HepG2 (cell line): ENCODE measurements around the gene SENP5. TPM values are rescaled to one million over a fixed set of nuclear protein-coding genes. Genes with fewer than 3 reads are reported as not detected.

Experiments
- CCAR2 ChIP-seq: fragments of 200-400 bp; formaldehyde crosslinking; optimal IDR thresholded peaks from 2 replicates; pipeline ENCODE3; 2018; ENCODE audit warnings: low read depth, mild to moderate bottlenecking, low read length, moderate library complexity
- ELF4 ChIP-seq: sonication (generic); formaldehyde crosslinking; IDR thresholded peaks from 2 replicates; pipeline ENCODE4 v1.5.0; 2020; ENCODE audit warnings: missing genetic modification reagents, mild to moderate bottlenecking, moderate library complexity, borderline replicate concordance
- ERF ChIP-seq: IDR thresholded peaks from 2 replicates; pipeline ENCODE4 v1.6.1; 2018; ENCODE audit warnings: missing biosample characterization, missing genetic modification reagents
- FOSL2 ChIP-seq: sonication (generic); formaldehyde crosslinking; IDR thresholded peaks from 2 replicates; pipeline ENCODE4 v1.4.0; 2020; ENCODE audit warnings: missing genetic modification reagents
- GZF1 ChIP-seq: sonication (generic); formaldehyde crosslinking; IDR thresholded peaks from 2 replicates; pipeline ENCODE4 v1.5.1; 2020; ENCODE audit warnings: mild to moderate bottlenecking, missing genetic modification reagents
- HDAC1 ChIP-seq: sonication (generic); formaldehyde crosslinking; IDR thresholded peaks from 2 replicates; pipeline ENCODE4 v1.5.1; 2020; ENCODE audit warnings: mild to moderate bottlenecking, missing genetic modification reagents
- HNRNPLL ChIP-seq: fragments of 200-400 bp; formaldehyde crosslinking; IDR thresholded peaks from 2 replicates; pipeline ENCODE4 v1.6.1; 2017; ENCODE audit warnings: mild to moderate bottlenecking, low read depth, low read length; ENCODE audit not compliant: poor library complexity, severe bottlenecking
- HOXA7 ChIP-seq: sonication (generic); formaldehyde crosslinking; IDR thresholded peaks from 2 replicates; pipeline ENCODE4 v1.8.1; 2022; ENCODE audit warnings: mild to moderate bottlenecking, missing genetic modification reagents, moderate library complexity
- JDP2 ChIP-seq: sonication (generic); formaldehyde crosslinking; IDR thresholded peaks from 2 replicates; pipeline ENCODE4 v1.8.1; 2022; ENCODE audit warnings: missing genetic modification reagents, borderline replicate concordance
- MAZ ChIP-seq, 2 experiments: sonication (generic) in 1 of 2; formaldehyde crosslinking in 1 of 2; IDR thresholded peaks; 2 replicates each; pipeline versions ENCODE4 v1.5.0 to v1.6.1; 2012 to 2020; ENCODE audit warnings: low read depth in 2 of 2, mild to moderate bottlenecking in 2 of 2, borderline replicate concordance in 1 of 2, improper control_type of control experiment in 1 of 2, low read length in 1 of 2, missing genetic modification reagents in 1 of 2, moderate library complexity in 1 of 2
- NFRKB ChIP-seq: fragments of 450-650 bp; IDR thresholded peaks from 2 replicates; pipeline ENCODE4 v1.6.1; 2017
- PHF20 ChIP-seq: sonication (generic); formaldehyde crosslinking; IDR thresholded peaks from 2 replicates; pipeline ENCODE4 v1.5.0; 2020; ENCODE audit warnings: mild to moderate bottlenecking, missing genetic modification reagents
- POGZ ChIP-seq: sonication (generic); formaldehyde crosslinking; IDR thresholded peaks from 2 replicates; pipeline ENCODE4 v1.4.0; 2020; ENCODE audit warnings: mild to moderate bottlenecking, missing genetic modification reagents
- POLR2G ChIP-seq: fragments of 200-400 bp; formaldehyde crosslinking; IDR thresholded peaks from 2 replicates; pipeline ENCODE4 v1.6.1; 2018; ENCODE audit warnings: mild to moderate bottlenecking, low read depth, low read length, moderate library complexity
- SKI ChIP-seq: fragments of 450-650 bp; IDR thresholded peaks from one replicate; pipeline ENCODE4 v1.6.1; 2018; ENCODE audit warnings: mild to moderate bottlenecking; ENCODE audit not compliant: partially characterized antibody
- TBX3 ChIP-seq: fragments of 450-650 bp; IDR thresholded peaks from 2 replicates; pipeline ENCODE4 v1.6.1; 2017; ENCODE audit warnings: antibody characterized with exemption, mild to moderate bottlenecking, inconsistent platforms, borderline replicate concordance
- TOE1 ChIP-seq: sonication (generic); formaldehyde crosslinking; IDR thresholded peaks from 2 replicates; pipeline ENCODE4 v1.4.0; 2020; ENCODE audit warnings: mild to moderate bottlenecking, missing genetic modification reagents
- TOPORS ChIP-seq: sonication (generic); formaldehyde crosslinking; IDR thresholded peaks from 2 replicates; pipeline ENCODE4 v1.8.0; 2023; ENCODE audit warnings: mild to moderate bottlenecking, missing genetic modification reagents
- WIZ ChIP-seq: sonication (generic); formaldehyde crosslinking; IDR thresholded peaks from 2 replicates; pipeline ENCODE4 v1.5.1; 2020; ENCODE audit warnings: mild to moderate bottlenecking, missing genetic modification reagents
- ZFX ChIP-seq: sonication (generic); formaldehyde crosslinking; IDR thresholded peaks from 2 replicates; pipeline ENCODE4 v1.4.0; 2020; ENCODE audit warnings: mild to moderate bottlenecking, low read depth, missing genetic modification reagents, moderate library complexity
- ZNF121 ChIP-seq: sonication (generic); formaldehyde crosslinking; IDR thresholded peaks from 2 replicates; pipeline ENCODE4 v1.5.0; 2020; ENCODE audit warnings: mild to moderate bottlenecking, missing genetic modification reagents
- ZNF468 ChIP-seq: sonication (generic); formaldehyde crosslinking; IDR thresholded peaks from 2 replicates; pipeline ENCODE4 v1.8.0; 2022; ENCODE audit warnings: mild to moderate bottlenecking, moderate library complexity, missing genetic modification reagents
- ZNF572 ChIP-seq: sonication (generic); formaldehyde crosslinking; IDR thresholded peaks from 2 replicates; pipeline ENCODE4 v1.5.1; 2020; ENCODE audit warnings: mild to moderate bottlenecking, missing genetic modification reagents
- ZNF782 ChIP-seq: sonication (generic); formaldehyde crosslinking; IDR thresholded peaks from 2 replicates; pipeline ENCODE4 v1.4.0; 2020; ENCODE audit warnings: missing genetic modification reagents, mild to moderate bottlenecking, borderline replicate concordance
- ZNF792 ChIP-seq: IDR thresholded peaks from 2 replicates; pipeline ENCODE4 v1.6.1; 2016
- ZNF879 ChIP-seq: sonication (generic); formaldehyde crosslinking; IDR thresholded peaks from 2 replicates; pipeline ENCODE4 v1.8.1; 2023; ENCODE audit warnings: missing genetic modification reagents
- polyA plus RNA-seq, 8 experiments: library from polyadenylated mRNA; depleted of rRNA in 3 of 8; stranded (reverse) in 7 of 8; unstranded in 1 of 8; fragments of >200 nt; fragmentation: Illumina TruSeq in 4 of 8; extraction: Trizol in 4 of 8; gene quantifications; 2 replicates each; pipeline versions ENCODE4 v1.2.1 to v1.2.3, GENCODE V29; 2011 to 2016; ENCODE audit warnings: low read depth in 4 of 8, missing spikeins in 1 of 8, mixed read lengths in 1 of 8; ENCODE audit not compliant: insufficient read depth in 1 of 8
- total RNA-seq, 5 experiments: library from RNA; depleted of rRNA; stranded (reverse); fragments of >200 nt; fragmentation: Illumina TruSeq; extraction: Trizol; gene quantifications; 2 replicates each; pipeline ENCODE4 v1.2.3, GENCODE V29; 2016; ENCODE audit warnings: low read depth in 1 of 5
- TF ChIP-seq, protein P1 (sequence below): sonication (generic); formaldehyde crosslinking; IDR thresholded peaks from 2 replicates; pipeline ENCODE4 v1.5.1; 2020; ENCODE audit warnings: missing genetic modification reagents, mild to moderate bottlenecking, borderline replicate concordance
- TF ChIP-seq, protein P2 (sequence below): sonication (generic); IDR thresholded peaks from 2 replicates; pipeline ENCODE4 v1.6.1; 2016; ENCODE audit warnings: low read depth, borderline replicate concordance
- TF ChIP-seq, protein P3 (sequence below): sonication (generic); formaldehyde crosslinking; conservative IDR thresholded peaks from 2 replicates; pipeline ENCODE4 v1.8.1; 2023; ENCODE audit warnings: missing genetic modification reagents

The SENP5 gene
- total and polyA plus RNA-seq, 2 of the 13 experiments (the other 11 are each of a cell fraction or from before 2014, with no cell fraction given): 17.6 to 30.9 TPM

DNA sequence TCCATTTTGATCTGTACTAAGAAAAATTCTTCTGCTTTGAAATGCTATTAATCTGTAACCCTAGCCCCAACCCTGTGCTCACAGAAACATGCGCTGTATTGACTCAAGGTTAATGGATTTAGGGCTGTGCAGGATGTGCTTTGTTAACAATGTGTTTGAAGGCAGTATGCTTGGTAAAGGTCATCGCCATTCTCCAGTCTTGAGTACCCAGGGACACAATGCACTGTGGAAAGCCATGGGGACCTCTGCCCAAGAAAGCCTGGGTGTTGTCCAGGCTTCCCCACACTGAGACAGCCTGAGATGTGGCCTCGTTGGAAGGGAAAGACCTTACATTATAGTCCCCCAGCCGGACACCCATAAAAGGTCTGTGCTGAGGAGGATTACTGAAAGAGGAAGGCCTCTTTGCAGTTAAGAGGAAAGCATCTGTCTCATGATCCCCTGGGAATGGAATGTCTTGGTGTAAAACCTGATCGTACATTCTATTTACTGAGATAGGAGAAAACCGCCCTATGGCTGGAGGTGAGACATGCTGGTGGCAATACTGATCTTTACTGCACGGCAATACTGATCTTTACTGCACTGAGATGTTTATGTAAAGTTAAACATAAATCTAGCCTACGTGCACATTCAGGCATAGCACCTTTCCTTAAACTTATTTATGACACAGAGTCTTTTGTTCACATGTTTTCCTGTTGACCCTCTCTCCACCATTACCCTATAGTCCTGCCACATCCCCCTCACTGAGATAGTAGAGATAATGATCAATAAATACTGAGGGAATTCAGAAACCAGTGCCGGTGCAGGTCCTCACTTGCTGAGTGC lies 94.6 kb downstream of the SENP5 start (continued):
- TF ChIP-seq SKI (no peak), JDP2 (no peak), TOE1 (no peak), ZNF792 (CRISPR knock-in tag) (peak; percentile 37; the same call in 1 of the 2 replicates), TOPORS (peak; percentile 73; the same call in 1 of the 2 replicates), HDAC1 (CRISPR knock-in tag) (peak; percentile 53), ZNF121 (CRISPR knock-in tag) (no peak), TBX3 (no peak), HNRNPLL (no peak), POLR2G (peak; percentile 83), CCAR2 (no peak), GZF1 (peak; percentile 95; the same call in 1 of the 2 replicates), POGZ (CRISPR knock-in tag) (0 out of 2 replicates have a peak, but pooled peaks have one; percentile 25), ZNF572 (CRISPR knock-in tag) (no peak), ZFX (no peak; the same call in none of the 2 replicates), PHF20 (CRISPR knock-in tag) (no peak), ZNF468 (CRISPR knock-in tag) (no peak), ZNF782 (CRISPR knock-in tag) (no peak), FOSL2 (peak; percentile 41), ERF (CRISPR knock-in tag) (peak; percentile 82), MAZ (IDR thresholded peaks at IDR 0.05; ENCODE audit: borderline replicate concordance, low read depth, low read length) (no peak), MAZ (CRISPR knock-in tag; IDR thresholded peaks at IDR 0.05; ENCODE audit: low read depth) (peak; percentile 49; the same call in 1 of the 2 replicates), ELF4 (CRISPR knock-in tag) (peak; percentile 82; the same call in 1 of the 2 replicates), WIZ (no peak), HOXA7 (CRISPR knock-in tag) (no peak), ZNF879 (no peak), NFRKB (no peak)
- TF ChIP-seq, protein P1, sequence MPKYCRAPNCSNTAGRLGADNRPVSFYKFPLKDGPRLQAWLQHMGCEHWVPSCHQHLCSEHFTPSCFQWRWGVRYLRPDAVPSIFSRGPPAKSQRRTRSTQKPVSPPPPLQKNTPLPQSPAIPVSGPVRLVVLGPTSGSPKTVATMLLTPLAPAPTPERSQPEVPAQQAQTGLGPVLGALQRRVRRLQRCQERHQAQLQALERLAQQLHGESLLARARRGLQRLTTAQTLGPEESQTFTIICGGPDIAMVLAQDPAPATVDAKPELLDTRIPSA (CRISPR knock-in tag): no peak; the same call in 1 of the 2 replicates
- TF ChIP-seq, protein P2, sequence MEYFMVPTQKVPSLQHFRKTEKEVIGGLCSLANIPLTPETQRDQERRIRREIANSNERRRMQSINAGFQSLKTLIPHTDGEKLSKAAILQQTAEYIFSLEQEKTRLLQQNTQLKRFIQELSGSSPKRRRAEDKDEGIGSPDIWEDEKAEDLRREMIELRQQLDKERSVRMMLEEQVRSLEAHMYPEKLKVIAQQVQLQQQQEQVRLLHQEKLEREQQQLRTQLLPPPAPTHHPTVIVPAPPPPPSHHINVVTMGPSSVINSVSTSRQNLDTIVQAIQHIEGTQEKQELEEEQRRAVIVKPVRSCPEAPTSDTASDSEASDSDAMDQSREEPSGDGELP: no peak
- TF ChIP-seq, protein P3, sequence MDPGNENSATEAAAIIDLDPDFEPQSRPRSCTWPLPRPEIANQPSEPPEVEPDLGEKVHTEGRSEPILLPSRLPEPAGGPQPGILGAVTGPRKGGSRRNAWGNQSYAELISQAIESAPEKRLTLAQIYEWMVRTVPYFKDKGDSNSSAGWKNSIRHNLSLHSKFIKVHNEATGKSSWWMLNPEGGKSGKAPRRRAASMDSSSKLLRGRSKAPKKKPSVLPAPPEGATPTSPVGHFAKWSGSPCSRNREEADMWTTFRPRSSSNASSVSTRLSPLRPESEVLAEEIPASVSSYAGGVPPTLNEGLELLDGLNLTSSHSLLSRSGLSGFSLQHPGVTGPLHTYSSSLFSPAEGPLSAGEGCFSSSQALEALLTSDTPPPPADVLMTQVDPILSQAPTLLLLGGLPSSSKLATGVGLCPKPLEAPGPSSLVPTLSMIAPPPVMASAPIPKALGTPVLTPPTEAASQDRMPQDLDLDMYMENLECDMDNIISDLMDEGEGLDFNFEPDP (CRISPR knock-in tag): no peak
